ENCODE data around the gene SCAF4.
"Not testable (repeated sequence)": the region's sequence is repeated elsewhere in the genome, so short reads cannot be mapped to it uniquely, and the experiment has no call there.

SCAF4 gene

GRCh38 chr21:31731857-31732596, at the start of gene SCAF4:
SCAF4 (minus strand) TSS chr21:31732118; CDS start chr21:31731692, 426 bp downstream.
- H3K27ac ChIP-seq = peak within 1 kb of the TSS; percentile 85
- DNase-seq (ENCODE audit: low read depth, low spot score) = peak; percentile 36

- DNase-seq (ENCODE audit: low read depth, low spot score) = peak; percentile 54
Observed at GRCh38 chr21:31780944-31781343, 49.0 kb upstream of the SCAF4 start.

GRCh38 chr21:31778546-31778945, 46.6 kb upstream of the SCAF4 start:
- no peak for DNase-seq (ENCODE audit: low read depth, low spot score)

More at GRCh38 chr21:31780944-31781343, 49.0 kb upstream of the SCAF4 start:
- H3K27ac ChIP-seq = no peak overlapping the region

GRCh38 chr21:31777857-31778256, 45.9 kb upstream of the SCAF4 start:
- DNase-seq (ENCODE audit: low read depth, low spot score) = no peak
- H3K27ac ChIP-seq = no peak overlapping the region

More at GRCh38 chr21:31778546-31778945, 46.6 kb upstream of the SCAF4 start:
- no peak overlapping the region for H3K27ac ChIP-seq

- no peak for DNase-seq (ENCODE audit: low read depth, low spot score)
Observed at GRCh38 chr21:31774031-31774430, 42.1 kb upstream of the SCAF4 start.

GRCh38 chr21:31772674-31773555, 41.0 kb upstream of the SCAF4 start:
- no peak overlapping the region for H3K27ac ChIP-seq
- DNase-seq (ENCODE audit: low read depth, low spot score) = no peak

More at GRCh38 chr21:31774031-31774430, 42.1 kb upstream of the SCAF4 start:
- no peak overlapping the region for H3K27ac ChIP-seq

- H3K27ac ChIP-seq = no peak overlapping the region
- no peak for DNase-seq (ENCODE audit: low read depth, low spot score)
Observed at GRCh38 chr21:31771685-31772084, 39.8 kb upstream of the SCAF4 start.

- no peak overlapping the region for H3K27ac ChIP-seq
- DNase-seq (ENCODE audit: low read depth, low spot score) = no peak
Observed at GRCh38 chr21:31768710-31769109, 36.8 kb upstream of the SCAF4 start.

- H3K27ac ChIP-seq = no peak overlapping the region
- no peak for DNase-seq (ENCODE audit: low read depth, low spot score)
Observed at GRCh38 chr21:31766899-31767298, 35.0 kb upstream of the SCAF4 start.

- not testable (repeated sequence) for DNase-seq (ENCODE audit: low read depth, low spot score); H3K27ac ChIP-seq
Observed at GRCh38 chr21:31765850-31766249, 33.9 kb upstream of the SCAF4 start.

- DNase-seq (ENCODE audit: low read depth, low spot score) = no peak
- no peak overlapping the region for H3K27ac ChIP-seq
Observed at GRCh38 chr21:31760931-31761330, 29.0 kb upstream of the SCAF4 start.

GRCh38 chr21:31756787-31757186, 24.9 kb upstream of the SCAF4 start:
- no peak overlapping the region for H3K27ac ChIP-seq
- no peak for DNase-seq (ENCODE audit: low read depth, low spot score)

GRCh38 chr21:31755027-31755426, 23.1 kb upstream of the SCAF4 start:
- H3K27ac ChIP-seq = no peak overlapping the region
- no peak for DNase-seq (ENCODE audit: low read depth, low spot score)

- DNase-seq (ENCODE audit: low read depth, low spot score) = no peak
- H3K27ac ChIP-seq = no peak overlapping the region
Observed at GRCh38 chr21:31754708-31754960, 22.7 kb upstream of the SCAF4 start.

GRCh38 chr21:31753949-31754707, 22.2 kb upstream of the SCAF4 start:
- no peak for DNase-seq (ENCODE audit: low read depth, low spot score)
- no peak overlapping the region for H3K27ac ChIP-seq

- no peak overlapping the region for H3K27ac ChIP-seq
- DNase-seq (ENCODE audit: low read depth, low spot score) = no peak
Observed at GRCh38 chr21:31752967-31753366, 21.0 kb upstream of the SCAF4 start.

GRCh38 chr21:31752352-31752751, 20.4 kb upstream of the SCAF4 start:
- H3K27ac ChIP-seq = no peak overlapping the region
- peak; percentile 66 for DNase-seq (ENCODE audit: low read depth, low spot score)

GRCh38 chr21:31750843-31751242, 18.9 kb upstream of the SCAF4 start:
- no peak for DNase-seq (ENCODE audit: low read depth, low spot score)
- H3K27ac ChIP-seq = no peak overlapping the region

GRCh38 chr21:31744182-31744800, 12.4 kb upstream of the SCAF4 start:
- DNase-seq (ENCODE audit: low read depth, low spot score) = no peak
- no peak overlapping the region for H3K27ac ChIP-seq

GRCh38 chr21:31743712-31744111, 11.8 kb upstream of the SCAF4 start:
- DNase-seq (ENCODE audit: low read depth, low spot score) = no peak
- no peak overlapping the region for H3K27ac ChIP-seq
